ENCODE data around the gene BCL11B.

BCL11B gene

DNA sequence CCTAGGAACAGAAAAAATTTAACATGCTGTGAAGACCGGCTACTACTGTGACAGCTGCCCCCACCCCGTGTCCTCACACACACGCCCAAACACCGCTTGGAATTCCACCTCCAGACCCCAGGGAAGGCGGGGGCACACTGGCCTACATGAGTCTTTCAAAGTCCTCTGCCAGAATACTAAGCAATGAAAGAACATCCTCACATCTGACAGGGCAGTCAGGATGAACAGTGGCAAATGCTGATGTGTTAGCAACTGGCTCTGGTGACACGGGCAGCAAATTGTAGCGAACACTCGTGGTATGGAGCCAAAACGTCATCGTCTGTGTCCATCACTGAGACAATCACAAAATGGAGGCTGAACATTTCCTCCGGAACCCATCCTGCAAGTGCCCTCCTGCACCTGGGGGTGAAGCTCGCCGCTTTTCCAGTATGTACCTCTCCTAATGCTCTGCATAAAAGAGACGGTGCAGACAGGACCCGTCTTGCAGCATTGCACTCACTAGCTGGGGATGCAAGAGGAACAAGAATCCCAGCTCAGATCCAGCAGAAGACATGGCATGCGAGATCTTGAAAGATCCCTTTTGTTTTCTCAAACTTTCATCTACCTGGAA, 94.8 kb downstream of the BCL11B start:
- no peak for DNase-seq

DNA sequence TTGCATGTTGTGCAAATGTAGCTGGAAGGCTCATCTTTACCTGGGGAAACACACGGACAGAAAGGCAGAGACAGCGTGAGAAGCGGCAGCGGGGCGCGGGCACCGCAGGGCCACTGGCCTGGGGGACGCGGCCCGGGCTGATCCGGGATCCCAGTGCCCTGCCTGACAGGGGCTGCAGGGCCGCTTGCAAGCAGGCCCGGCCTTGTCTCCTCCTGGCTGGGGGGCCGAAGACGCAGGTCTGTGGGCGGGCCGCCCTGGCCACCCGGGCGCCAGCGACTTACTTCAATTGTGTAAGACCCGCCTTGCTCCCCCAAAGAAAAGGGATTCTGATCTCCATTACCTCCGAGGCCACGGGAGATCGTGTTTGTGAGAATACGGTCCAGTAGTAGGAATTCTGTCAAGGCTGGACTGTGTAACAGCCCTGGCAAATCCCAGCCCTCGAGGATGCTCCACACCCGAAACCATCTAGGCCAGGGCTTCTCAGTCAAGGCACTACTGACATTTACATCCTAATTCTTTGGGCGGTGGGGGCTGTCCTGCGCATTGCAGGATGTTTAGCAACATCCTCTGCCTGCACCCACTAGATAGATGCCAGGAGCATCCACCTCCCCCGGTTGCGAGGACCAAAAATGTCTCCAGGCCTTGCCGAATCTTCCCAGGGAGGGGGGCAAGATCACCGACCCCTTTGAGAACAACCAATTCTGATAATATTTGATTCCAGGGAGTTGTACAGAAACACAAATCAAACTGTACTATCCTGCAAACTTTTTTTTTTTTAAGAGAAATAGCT, 95.6 kb downstream of the BCL11B start:
- no peak for DNase-seq

DNA sequence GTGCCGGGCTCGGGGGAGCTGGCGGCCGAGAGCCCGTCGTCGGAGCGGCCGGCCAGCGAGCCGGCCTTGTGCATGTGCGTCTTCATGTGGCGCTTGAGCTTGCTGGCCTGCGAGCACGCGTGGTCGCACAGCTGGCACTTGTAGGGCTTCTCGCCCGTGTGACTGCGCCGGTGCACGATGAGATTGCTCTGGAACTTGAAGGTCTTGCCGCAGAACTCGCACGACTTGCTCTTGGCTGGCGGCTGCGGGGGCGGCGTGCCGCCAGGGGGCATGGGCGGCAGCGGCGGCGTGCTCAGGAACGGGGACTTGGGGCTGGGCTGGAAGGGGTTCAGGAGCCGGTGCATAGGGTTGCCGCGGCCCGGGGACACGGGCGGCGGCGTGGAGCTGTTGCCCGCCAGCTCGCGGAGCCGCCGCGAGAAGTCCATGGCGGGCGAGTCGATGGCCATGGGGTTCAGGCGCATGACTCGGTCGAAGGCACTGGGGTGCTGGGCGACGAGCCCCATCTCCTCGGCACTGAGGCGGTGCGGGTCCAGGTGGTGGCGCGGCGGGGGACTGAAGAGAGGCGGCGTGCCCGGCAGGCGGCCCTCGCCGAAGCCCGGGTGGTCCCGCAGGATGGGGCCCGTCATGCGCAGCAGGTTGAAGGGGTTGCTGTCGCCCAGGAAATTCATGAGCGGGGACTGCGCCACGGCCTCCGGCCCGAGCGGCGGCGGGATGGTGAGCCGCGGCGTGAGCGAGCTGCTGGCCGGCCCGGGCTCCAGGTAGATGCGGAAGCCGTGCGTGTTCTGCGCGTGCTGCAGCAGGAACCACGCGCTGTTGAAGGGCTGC, 96.5 kb downstream of the BCL11B start:
- DNase-seq: no peak

DNA sequence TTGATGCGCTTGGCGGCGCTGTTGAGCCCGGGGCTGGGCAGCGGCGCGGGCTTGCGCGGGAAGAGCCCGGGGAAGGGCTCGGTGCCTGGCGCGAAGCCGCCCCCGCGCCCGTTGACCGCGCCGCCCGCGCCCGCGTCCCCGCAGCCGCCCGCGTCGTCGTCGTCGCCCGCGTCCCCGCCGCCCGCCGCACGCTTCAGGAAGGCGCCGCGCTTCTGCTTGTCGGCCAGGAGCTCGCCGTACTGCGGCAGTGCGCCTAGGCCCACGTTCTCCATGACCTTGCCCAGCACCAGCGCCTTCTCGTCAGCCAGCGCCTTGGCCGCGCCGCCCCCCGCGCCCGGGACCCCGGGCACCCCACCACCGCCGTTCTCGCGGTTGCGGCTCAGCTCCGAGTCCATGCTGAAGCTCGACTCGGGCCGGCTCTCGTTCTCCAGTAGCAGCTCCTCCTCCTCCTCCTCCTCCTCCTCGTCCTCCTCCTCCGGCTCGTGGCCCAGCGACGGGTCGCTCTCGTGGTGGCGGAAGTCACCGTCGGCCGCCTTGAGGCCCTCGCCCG, 97.2 kb downstream of the BCL11B start:
- DNase-seq: no peak

DNA sequence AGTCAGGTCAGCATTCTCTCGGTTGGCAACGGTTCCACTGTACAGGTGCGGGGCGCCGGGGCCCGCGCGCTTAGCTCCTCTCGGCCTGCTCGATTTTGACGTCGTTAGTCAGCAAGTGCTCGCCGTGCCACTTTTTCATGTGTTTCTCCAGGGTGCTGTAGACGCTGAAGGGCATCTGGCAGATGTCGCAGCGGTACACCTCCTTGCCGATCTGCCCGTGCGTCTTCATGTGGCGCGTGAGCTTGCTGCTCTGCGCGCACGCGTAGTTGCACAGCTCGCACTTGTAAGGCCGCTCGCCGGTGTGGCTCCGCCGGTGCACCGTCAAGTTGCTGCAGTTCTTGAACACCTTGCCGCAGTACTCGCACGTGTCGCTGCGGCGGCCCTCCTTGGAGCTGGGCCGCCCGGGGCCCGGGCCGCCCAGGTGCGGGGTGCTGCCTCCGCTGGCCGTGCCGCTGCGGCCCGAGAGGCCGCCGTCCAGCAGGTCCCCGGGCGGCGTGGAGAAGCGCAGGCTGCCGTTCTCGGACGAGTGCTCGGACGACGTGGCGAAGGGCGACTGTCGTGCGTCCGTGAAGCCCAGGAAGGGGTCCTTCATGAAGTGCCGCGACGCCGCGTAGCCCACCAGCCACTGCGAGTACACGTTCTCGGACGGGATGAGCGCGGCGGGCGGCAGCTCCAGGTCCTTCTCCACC, 97.8 kb downstream of the BCL11B start:
- no peak for DNase-seq

DNA sequence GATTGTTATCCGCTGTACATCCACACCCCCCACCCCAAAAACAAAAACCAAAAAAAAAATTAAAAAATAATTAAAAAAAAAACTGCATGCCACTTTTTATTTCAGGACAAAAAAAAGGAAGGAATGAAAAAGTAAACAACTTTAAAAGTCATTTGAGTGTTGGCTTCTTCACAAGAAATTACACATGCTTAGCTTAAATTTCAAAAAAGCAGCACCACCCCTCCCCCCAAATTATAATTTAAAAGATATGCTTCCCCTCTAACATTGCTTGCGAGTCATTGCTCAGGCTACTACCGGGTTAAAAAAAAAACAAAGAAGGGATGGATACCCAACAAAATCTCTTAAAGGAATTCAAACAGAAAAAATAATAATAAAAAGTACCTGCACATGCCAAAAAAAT, 98.5 kb downstream of the BCL11B start:
- no peak for DNase-seq

DNA sequence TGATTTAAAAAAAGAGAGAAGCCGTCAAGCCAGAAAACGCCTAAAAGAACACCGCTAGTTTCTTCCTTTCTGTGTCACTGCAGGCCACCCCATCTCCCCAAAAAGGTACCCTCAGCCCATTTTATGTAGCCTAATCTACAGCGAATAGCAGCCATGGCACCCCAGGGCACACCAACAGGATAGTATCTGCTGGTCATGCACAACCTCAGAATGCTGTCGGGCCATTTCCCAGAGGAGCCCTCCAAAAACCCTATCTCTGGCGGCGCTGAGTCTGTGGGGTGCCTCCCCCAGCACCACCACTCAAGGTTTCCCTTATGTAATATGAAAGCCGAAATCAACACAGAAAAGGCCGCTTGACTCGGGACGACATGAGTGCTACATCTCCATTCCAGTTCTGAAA, 98.9 kb downstream of the BCL11B start:
- DNase-seq: no peak

DNA sequence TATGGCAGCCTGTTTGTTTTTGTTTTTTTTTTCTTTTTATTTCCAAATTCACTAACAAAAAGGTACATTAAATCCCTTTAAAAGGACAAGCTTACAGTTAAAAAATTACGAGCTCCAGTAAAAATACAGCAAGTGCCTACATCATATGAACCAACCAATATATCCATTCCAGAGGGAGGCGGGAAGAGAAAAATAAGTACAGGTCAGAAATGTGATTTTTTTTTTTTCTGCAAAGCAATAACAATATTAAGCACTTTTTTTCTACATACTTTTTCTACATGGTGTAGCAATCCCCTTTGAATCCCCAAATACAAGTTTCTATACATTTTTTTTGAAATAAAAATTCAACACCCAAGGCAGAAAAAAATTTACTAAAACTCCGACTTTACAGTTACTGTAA, 100.6 kb downstream of the BCL11B start:
- no peak for DNase-seq

DNA sequence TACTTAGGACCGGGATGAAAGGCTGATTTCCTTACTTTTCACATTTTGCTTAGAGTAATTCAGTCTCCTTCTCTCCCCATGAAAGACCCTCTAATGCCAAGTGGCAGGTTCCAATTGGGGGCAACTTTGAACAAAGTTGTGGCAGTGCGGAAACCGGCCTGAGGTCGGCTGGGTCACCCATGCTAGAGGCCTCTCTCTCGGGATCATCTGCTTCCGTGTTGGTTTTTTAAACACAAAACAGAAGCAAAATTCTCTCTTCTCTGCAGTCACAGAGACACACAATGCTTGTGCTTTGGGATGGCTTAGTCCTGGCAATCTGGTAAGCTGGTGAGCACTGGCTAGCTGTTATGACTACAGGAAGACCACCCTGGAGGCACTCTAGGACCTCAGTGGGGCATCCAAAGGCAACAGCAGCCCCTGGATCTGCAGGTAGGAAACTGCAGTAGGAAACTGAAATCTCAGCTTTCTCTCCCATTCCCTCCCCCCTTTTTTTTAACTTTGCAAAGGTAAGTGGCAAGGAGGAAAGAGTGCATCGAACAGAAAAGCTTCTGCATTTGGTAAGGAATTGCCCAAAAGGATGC, 102.1 kb downstream of the BCL11B start:
- DNase-seq: no peak

DNA sequence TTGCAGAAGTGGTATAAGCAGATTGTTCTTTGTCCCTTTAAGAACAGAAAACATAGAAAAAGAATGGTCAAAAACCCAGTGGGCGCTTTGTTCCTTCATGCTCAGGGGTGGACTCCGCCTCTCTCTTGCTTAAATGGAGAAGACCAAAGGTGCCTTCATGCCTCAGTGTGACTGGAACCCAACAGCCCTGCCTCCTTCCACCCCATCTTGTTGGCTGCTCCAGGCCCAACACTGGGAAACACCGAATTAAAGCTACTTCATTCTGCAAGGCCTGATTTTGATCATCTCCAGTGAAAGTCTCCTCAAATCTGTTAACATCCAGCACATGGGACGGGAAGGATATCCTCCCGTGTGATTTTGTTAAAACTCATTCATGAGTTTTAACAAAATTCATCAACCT, 103.7 kb downstream of the BCL11B start:
- no peak for DNase-seq

DNA sequence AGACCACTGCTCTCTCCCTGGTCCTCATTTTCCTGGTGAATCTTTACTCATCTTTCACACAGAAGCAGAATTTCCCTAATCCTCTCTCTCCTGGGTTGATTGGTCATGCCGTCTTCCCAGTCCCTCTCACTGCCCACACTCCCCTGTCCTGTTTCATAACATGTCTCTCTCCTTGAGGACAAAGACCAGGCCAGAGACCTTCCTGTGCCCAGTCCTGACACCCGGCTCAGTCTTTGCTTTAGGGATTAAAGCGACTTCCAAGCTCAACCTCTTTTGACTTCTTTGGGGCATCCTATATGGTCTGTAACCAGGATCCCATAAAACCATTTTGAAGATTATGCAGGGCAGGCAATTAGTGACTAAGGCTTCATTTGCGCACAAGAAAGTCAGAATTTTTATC, 105.5 kb downstream of the BCL11B start:
- DNase-seq: no peak

DNA sequence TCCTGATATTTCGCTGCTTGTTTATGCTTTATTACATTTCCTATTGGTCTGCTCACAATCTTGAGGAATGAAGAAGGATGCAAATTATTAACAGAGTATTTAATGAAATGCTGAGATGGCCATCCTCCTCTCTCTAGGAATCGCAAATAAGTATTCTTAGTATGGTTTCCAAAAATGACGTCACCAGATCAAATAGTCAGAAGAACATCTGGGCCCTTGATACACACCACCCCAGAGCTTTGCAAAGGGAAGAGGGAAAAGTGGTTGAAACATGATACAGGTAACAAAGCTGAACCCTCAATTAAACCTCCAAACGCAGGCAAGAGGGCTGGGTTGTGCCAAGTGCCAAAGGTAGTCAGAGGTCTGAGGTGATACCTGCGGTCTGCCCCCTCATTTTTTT, 107.3 kb downstream of the BCL11B start:
- DNase-seq: no peak

DNA sequence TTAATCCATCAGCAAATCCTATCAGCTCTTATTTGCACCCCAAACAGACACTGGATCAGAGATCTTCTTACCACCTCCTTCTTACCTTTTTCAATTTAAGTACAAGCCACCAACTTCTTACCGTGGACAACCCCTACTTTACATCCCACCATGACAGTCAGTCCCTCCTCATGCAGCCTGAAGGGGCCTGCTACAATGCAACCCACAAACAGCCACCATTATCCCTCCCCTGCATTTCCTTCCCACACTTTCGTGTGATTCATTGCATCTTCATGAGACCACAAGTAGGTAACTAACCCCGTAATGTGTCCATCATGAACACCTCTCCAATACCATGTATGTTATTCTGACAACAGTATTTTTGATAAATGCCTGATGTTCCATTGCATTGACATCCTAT, 108.6 kb downstream of the BCL11B start:
- no peak for DNase-seq

DNA sequence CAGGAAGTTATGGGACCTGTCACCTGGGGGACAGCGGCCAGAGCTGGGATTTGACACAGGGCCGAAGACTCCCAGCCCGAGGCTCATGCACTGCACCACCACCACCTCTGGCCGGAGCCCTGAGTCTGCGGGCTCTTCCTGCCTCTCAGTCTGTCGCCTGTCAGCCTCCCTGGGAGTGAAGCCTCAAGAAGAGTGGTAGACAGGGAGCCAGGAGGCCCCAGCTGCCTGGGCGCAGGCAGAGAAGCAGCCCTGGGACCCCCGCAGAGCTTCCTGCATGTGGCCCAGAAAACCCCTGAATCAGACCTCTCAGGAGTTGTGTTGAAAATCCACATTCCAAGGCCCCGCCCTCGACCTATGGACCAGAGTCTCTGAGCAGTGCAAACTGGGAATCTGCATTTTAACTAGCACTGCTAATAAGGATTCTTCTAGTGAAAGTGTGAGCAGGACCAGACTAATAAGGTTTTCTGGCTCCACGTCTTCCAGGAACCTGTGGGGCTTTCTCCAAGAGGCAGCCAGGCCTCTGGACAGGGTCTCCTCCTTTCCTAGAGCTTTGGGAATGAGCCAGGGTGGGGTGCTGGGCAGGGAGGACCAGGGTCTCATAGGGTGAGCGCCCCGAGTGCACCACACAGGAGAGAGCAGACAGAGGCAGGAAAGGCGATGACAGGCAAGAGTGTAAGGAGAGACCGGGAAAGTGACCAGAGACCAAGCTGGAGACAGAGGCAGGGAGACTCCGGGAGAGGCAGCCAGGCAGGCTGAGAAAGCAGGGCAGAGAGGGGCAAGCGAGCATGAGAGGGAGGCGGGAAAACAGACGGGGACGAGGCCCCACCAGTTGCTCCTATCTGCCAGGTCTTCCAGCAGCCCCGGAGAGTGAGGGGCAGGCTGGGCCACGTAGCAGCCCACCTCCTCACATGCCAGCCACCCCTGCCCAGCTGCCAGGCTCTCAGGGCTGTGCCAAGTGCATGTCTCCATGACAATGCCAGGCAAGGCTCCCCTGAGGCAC, 112.4 kb downstream of the BCL11B start:
- no peak for DNase-seq

DNA sequence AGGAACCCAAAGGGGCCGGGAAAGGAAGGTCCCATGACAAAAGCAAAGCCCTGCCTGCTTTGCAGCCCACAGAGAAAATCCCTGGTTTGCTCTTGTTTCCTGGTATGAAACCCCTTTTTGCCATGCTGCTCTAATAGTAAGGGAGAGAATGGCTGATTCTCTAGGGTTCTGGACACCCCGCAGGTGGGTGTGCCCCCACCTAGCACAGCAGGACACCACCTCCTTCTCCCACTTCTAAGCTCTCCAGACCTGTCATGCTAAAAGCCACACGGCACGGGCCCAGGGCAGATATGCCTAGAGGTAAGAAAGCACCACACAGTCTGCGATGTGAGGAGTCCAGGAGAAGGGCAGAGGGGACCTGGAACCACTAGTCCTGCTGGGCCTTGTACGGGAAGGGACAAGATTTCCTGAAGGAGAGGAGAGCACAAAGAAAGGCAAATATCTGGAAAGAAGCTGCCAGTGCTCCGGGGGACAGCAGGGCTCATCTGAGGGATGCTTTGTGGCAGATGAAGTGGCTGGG, 113.3 kb downstream of the BCL11B start:
- DNase-seq: no peak

DNA sequence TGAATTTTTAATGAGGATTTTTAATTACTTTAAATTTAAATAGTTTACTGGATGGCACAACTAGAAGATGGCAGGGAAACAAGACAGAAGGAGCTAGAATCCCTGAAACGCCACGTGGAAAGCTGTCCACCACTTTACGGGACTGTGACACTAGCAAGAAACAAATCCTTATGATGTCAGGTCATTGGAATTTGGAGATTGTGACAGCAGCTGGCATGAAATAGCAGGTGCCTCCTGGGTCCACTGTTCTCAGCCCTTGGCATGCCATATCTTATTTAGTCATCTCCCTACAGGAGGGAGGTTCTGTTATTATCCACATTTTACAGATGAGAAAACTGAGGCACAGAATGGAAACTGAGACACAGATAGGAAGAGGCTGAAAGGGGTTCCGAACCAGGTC, 113.8 kb downstream of the BCL11B start:
- DNase-seq: no peak

DNA sequence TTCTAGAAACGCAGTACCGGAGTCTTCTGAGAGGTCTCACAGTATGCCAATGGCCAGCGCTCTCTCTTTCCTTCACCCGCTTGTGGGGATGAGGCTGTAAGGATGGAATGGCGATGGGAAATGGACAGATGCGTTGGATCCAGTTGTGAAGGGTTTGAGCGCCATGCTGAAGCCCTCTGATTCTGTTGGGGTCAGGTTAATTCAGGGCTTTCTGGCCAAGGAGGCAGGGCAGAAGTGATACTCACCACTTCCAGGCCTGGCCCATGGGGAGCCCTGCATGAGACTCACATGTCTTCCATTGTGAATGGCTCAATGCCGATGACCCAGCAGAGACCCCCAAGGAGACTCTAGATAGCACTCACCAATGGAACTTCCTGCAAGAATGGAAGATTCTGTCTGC, 114.3 kb downstream of the BCL11B start:
- no peak for DNase-seq

DNA sequence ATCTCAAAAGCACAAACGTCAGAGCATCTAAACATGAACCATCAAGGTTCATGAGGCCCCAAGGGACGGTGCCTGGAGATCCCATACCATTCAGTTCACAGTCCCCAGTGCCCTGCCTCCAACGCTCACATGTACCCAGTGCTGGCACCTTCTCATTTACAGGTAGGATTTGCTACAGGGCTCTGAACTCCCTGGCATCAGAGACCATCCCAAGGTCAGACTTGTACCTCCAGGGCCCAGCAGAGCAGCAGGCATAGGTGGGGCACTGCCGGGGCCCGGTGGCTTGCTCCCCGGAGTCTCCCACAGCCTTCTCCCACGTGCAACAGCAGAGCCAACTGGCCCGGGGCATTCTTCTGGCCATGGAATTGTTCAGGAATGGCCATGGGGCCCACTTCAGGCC, 114.8 kb downstream of the BCL11B start:
- DNase-seq: no peak

DNA sequence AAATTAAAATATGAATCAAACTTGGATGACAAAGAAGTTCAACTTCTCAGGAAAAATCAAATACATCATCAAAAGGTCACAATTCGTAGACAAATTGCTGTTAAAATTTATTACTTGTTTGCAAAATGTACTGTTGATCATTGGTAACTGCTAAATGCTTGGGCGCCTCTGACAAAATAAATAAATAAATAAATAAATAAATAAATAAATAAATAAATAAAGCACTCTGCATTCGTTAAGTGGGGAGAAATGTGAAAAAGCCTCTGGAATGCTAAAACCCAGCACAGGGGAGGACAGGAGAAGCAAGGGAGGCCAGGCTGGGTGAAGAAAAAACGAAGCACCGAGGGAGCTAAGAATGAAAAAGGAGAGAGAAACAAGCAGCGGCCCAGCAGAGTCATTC, 115.2 kb downstream of the BCL11B start:
- DNase-seq: no peak

DNA sequence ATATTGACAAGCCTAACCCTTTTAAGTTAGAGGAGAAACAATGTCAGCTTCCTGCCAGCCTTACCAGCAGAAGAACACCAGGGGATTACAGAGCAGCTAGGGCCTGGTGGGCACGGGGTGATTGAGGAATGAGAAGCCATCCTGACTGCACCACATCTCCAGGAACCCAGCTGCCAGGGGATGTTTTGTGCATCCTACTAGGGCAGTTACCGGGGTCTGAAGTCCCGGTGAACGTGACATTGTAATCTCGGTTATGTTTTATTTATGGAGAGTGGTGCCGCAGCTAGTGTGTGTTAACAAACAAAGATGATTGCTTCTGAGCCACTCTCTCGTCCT, 115.9 kb downstream of the BCL11B start:
- DNase-seq: no peak
